SK-N-SH (cell line): ENCODE data around the gene EXD2. TPM values are rescaled to one million over a fixed set of nuclear protein-coding genes. Genes with fewer than 3 reads are reported as not detected.
A peak's percentile ranks its signal among the peaks of the same experiment; 100 is the strongest.

Experiments used
- CTCF ChIA-PET: fragments of 300-600, 350-600 bp; formaldehyde crosslinking; extraction: SDS; loops from one replicate; lab custom pipeline; 2021; lab: Yijun Ruan, JAX
- POLR2A ChIA-PET: fragments of 350-600 bp; sonication (Branson Sonifier 250); formaldehyde crosslinking; extraction: SDS; loops from one replicate; lab custom pipeline; 2020; ENCODE audit warnings: antibody characterized with exemption, inconsistent platforms; lab: Yijun Ruan, JAX
- DNase-seq: peaks from one replicate; pipeline ENCODE4 v3.0.0; 2012
- H2AFZ ChIP-seq: fragments of 200-600 bp; sonication (generic); 2 replicates; pipeline ENCODE4 v1.8.1; 2016; ENCODE audit warnings: antibody characterized with exemption, mild to moderate bottlenecking, low read depth
- H3F3A ChIP-seq: fragments of 200-600 bp; sonication (generic); replicated peaks from 2 replicates; pipeline ENCODE3; 2016; ENCODE audit warnings: antibody characterized with exemption, mild to moderate bottlenecking; ENCODE audit not compliant: insufficient read depth
- H3K27ac ChIP-seq, 2 experiments: fragments of 200-500 bp in 1 of 2; fragments of 200-600 bp in 1 of 2; sonication (Bioruptor generic) in 1 of 2; sonication (generic), shearing (Covaris generic) in 1 of 2; 2 replicates each; pipeline versions ENCODE4 v1.5.1 to v1.6.1; 2014 to 2016; ENCODE audit warnings: low read depth in 2 of 2, inconsistent platforms in 1 of 2, low read length in 1 of 2, mild to moderate bottlenecking in 1 of 2, mixed read lengths in 1 of 2
- H3K27me3 ChIP-seq: fragments of 200-600 bp; sonication (generic), shearing (Covaris generic); 2 replicates; pipeline ENCODE4 v1.6.1; 2016; ENCODE audit warnings: mixed run types; ENCODE audit not compliant: insufficient read depth
- H3K36me3 ChIP-seq, 2 experiments: fragments of 200-500 bp in 1 of 2; fragments of 200-600 bp in 1 of 2; sonication (Bioruptor generic) in 1 of 2; sonication (generic) in 1 of 2; replicated peaks in 1 of 2; 2 replicates each; pipeline versions ENCODE3 to v1.5.1; 2014 to 2016; ENCODE audit warnings: low read length in 1 of 2, mild to moderate bottlenecking in 1 of 2; ENCODE audit not compliant: insufficient read depth in 2 of 2, control insufficient read depth in 1 of 2
- H3K4me1 ChIP-seq, 2 experiments: fragments of 200-500 bp in 1 of 2; fragments of 200-600 bp in 1 of 2; sonication (Bioruptor generic) in 1 of 2; sonication (generic), shearing (Covaris generic) in 1 of 2; 2 replicates each; pipeline versions ENCODE4 v1.5.1 to v1.6.1; 2014 to 2016; ENCODE audit warnings: low read depth in 1 of 2, low read length in 1 of 2, mixed run types in 1 of 2; ENCODE audit not compliant: insufficient read depth in 2 of 2, control insufficient read depth in 1 of 2
- H3K4me2 ChIP-seq: fragments of 200-600 bp; sonication (generic), shearing (Covaris generic); 2 replicates; pipeline ENCODE4 v1.6.1; 2017; ENCODE audit warnings: mixed run types
- H3K4me3 ChIP-seq, 2 experiments: fragments of 200-500 bp in 1 of 2; fragments of 200-600 bp in 1 of 2; sonication (Bioruptor generic) in 1 of 2; sonication (generic), shearing (Covaris generic) in 1 of 2; 2 replicates each; pipeline versions ENCODE4 v1.5.1 to v1.8.1; 2014 to 2016; ENCODE audit warnings: low read depth in 2 of 2, inconsistent platforms in 1 of 2, low read length in 1 of 2, mild to moderate bottlenecking in 1 of 2, mixed read lengths in 1 of 2, moderate library complexity in 1 of 2
- H3K79me2 ChIP-seq: fragments of 200-600 bp; sonication (generic); 2 replicates; pipeline ENCODE4 v1.8.1; 2017; ENCODE audit warnings: mild to moderate bottlenecking; ENCODE audit not compliant: insufficient read depth
- H3K9ac ChIP-seq: fragments of 200-600 bp; sonication (generic); 2 replicates; pipeline ENCODE4 v1.6.1; 2017; ENCODE audit warnings: mixed run types
- H3K9me2 ChIP-seq: fragments of 200-600 bp; sonication (generic); 2 replicates; pipeline ENCODE4 v1.6.1; 2017; ENCODE audit warnings: mixed run types
- H3K9me3 ChIP-seq: fragments of 200-600 bp; sonication (generic); 2 replicates; pipeline ENCODE4 v1.6.1; 2017; ENCODE audit warnings: mixed run types, mild to moderate bottlenecking, moderate library complexity
- H4K20me1 ChIP-seq: fragments of 200-600 bp; sonication (generic); 2 replicates; pipeline ENCODE4 v1.6.1; 2017; ENCODE audit warnings: mild to moderate bottlenecking, mixed run types; ENCODE audit not compliant: insufficient read depth
- CHD2 ChIP-seq: fragments of 150-350 bp; IDR thresholded peaks from 2 replicates; pipeline ENCODE4 v1.6.1; 2018; ENCODE audit warnings: low read length; ENCODE audit not compliant: partially characterized antibody
- ELF1 ChIP-seq: IDR thresholded peaks from 2 replicates; pipeline ENCODE4 v1.4.0; 2012
- EP300 ChIP-seq, 2 experiments: IDR thresholded peaks; 2 replicates each; pipeline versions ENCODE4 v1.4.0 to v1.6.1; 2012; ENCODE audit warnings: borderline replicate concordance in 1 of 2, low read depth in 1 of 2, low read length in 1 of 2
- EZH2phosphoT487 ChIP-seq: fragments of 200-600 bp; sonication (generic); IDR thresholded peaks from 2 replicates; pipeline ENCODE4 v1.6.1; 2017; ENCODE audit warnings: low read depth, mixed run types, mild to moderate bottlenecking, antibody characterized with exemption, moderate library complexity, borderline replicate concordance
- FOSL2 ChIP-seq: IDR thresholded peaks from 2 replicates; pipeline ENCODE4 v1.4.0; 2012; ENCODE audit warnings: low read depth, mild to moderate bottlenecking, moderate library complexity, borderline replicate concordance
- GABPA ChIP-seq: IDR thresholded peaks from 2 replicates; pipeline ENCODE4 v1.4.0; 2012; ENCODE audit warnings: low read depth, mild to moderate bottlenecking
- GATA2 ChIP-seq: sonication (generic); formaldehyde crosslinking; IDR thresholded peaks from 2 replicates; pipeline ENCODE4 v1.5.0; 2020; ENCODE audit warnings: mild to moderate bottlenecking, missing genetic modification reagents
- MEF2A ChIP-seq: IDR thresholded peaks from 2 replicates; pipeline ENCODE4 v1.4.0; 2012; ENCODE audit warnings: low read depth, borderline replicate concordance
- MXI1 ChIP-seq: IDR thresholded peaks from 2 replicates; pipeline ENCODE4 v1.6.1; 2012; ENCODE audit warnings: mild to moderate bottlenecking, low read depth, low read length, improper control_type of control experiment
- NFIC ChIP-seq: IDR thresholded peaks from 2 replicates; pipeline ENCODE4 v1.4.0; 2012; ENCODE audit warnings: borderline replicate concordance
- RAD21 ChIP-seq: IDR thresholded peaks from 2 replicates; pipeline ENCODE4 v1.6.1; 2012; ENCODE audit warnings: mild to moderate bottlenecking, low read length
- RCOR1 ChIP-seq: fragments of 150-350 bp; IDR thresholded peaks from 2 replicates; pipeline ENCODE4 v1.6.1; 2017; ENCODE audit warnings: antibody characterized with exemption, low read length
- SMC3 ChIP-seq: IDR thresholded peaks from 2 replicates; pipeline ENCODE4 v1.6.1; 2012; ENCODE audit warnings: low read depth, low read length, improper control_type of control experiment
- TCF12 ChIP-seq: IDR thresholded peaks from 2 replicates; pipeline ENCODE4 v1.4.0; 2012
- TEAD4 ChIP-seq: IDR thresholded peaks from 2 replicates; pipeline ENCODE4 v1.4.0; 2012; ENCODE audit warnings: mild to moderate bottlenecking, borderline replicate concordance; ENCODE audit not compliant: insufficient read depth
- YY1 ChIP-seq: IDR thresholded peaks from 2 replicates; pipeline ENCODE4 v1.4.0; 2012; ENCODE audit warnings: low read depth, mild to moderate bottlenecking
- WGBS: methylation state at CpG from one replicate; pipeline ENCODE4 v1.1.6; 2017; ENCODE audit warnings: low lambda C conversion rate; 5-methylcytosine and 5-hydroxymethylcytosine counted together
- polyA plus RNA-seq, 3 experiments: library from polyadenylated mRNA; depleted of rRNA; stranded (reverse); fragments of >200 nt; gene quantifications; 2 replicates each; pipeline ENCODE4 v1.2.3, GENCODE V29; 2012
- TF ChIP-seq, protein P1 (sequence below): IDR thresholded peaks from 2 replicates; pipeline ENCODE4 v1.6.1; 2012; ENCODE audit warnings: mild to moderate bottlenecking, low read depth, low read length, moderate library complexity
- TF ChIP-seq, protein P2 (sequence below): fragments of 200-600 bp; sonication (generic); IDR thresholded peaks from 2 replicates; pipeline ENCODE4 v1.6.1; 2017; ENCODE audit warnings: antibody characterized with exemption, mild to moderate bottlenecking, moderate library complexity
- TF ChIP-seq, protein P3 (sequence below): IDR thresholded peaks from 2 replicates; pipeline ENCODE4 v1.4.0; 2012; ENCODE audit warnings: low read depth
- TF ChIP-seq, protein P4 (sequence below): IDR thresholded peaks from 2 replicates; pipeline ENCODE4; 2012
- TF ChIP-seq, protein P5 (sequence below): IDR thresholded peaks from 2 replicates; pipeline ENCODE4 v1.4.0; 2012; ENCODE audit warnings: low read depth, borderline replicate concordance

Gene EXD2
- polyA plus RNA-seq, 1 of the 3 experiments (the other 2 are of a cell fraction) = 15.1 TPM

DNA sequence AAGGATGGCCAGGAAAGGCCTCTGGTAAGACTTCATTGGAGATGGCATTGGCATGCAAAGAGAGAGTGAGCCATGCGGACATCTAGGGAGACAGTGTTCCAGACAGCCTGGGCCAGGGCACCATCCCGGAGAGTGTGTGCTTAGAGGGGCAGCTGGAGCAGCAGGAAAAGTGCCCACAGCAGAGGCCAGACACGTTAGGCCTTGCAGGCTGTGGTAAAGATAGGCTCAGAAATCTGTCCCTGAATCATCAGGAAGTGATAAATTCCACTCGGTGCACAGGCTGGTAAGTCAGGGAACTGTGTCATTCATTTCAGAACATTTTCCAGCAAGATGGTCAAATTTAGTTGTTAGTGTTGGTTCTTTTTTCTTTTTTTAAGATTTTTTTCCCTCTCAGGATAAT is 77.5 kb downstream of the EXD2 start:
- no peaks in the 10 kb centered on the region for H3K9me3 ChIP-seq
- peaks cover under 1 to 4% of the 10 kb centered on the region in 2 experiments; a peak in 1 of 4 replicates for H3K4me1 ChIP-seq
- POLR2A ChIA-PET = no interaction called here
- TF ChIP-seq, protein P1, sequence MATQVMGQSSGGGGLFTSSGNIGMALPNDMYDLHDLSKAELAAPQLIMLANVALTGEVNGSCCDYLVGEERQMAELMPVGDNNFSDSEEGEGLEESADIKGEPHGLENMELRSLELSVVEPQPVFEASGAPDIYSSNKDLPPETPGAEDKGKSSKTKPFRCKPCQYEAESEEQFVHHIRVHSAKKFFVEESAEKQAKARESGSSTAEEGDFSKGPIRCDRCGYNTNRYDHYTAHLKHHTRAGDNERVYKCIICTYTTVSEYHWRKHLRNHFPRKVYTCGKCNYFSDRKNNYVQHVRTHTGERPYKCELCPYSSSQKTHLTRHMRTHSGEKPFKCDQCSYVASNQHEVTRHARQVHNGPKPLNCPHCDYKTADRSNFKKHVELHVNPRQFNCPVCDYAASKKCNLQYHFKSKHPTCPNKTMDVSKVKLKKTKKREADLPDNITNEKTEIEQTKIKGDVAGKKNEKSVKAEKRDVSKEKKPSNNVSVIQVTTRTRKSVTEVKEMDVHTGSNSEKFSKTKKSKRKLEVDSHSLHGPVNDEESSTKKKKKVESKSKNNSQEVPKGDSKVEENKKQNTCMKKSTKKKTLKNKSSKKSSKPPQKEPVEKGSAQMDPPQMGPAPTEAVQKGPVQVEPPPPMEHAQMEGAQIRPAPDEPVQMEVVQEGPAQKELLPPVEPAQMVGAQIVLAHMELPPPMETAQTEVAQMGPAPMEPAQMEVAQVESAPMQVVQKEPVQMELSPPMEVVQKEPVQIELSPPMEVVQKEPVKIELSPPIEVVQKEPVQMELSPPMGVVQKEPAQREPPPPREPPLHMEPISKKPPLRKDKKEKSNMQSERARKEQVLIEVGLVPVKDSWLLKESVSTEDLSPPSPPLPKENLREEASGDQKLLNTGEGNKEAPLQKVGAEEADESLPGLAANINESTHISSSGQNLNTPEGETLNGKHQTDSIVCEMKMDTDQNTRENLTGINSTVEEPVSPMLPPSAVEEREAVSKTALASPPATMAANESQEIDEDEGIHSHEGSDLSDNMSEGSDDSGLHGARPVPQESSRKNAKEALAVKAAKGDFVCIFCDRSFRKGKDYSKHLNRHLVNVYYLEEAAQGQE = 0 out of 2 replicates have a peak, but pooled peaks have one; percentile 7
- TF ChIP-seq, protein P2, sequence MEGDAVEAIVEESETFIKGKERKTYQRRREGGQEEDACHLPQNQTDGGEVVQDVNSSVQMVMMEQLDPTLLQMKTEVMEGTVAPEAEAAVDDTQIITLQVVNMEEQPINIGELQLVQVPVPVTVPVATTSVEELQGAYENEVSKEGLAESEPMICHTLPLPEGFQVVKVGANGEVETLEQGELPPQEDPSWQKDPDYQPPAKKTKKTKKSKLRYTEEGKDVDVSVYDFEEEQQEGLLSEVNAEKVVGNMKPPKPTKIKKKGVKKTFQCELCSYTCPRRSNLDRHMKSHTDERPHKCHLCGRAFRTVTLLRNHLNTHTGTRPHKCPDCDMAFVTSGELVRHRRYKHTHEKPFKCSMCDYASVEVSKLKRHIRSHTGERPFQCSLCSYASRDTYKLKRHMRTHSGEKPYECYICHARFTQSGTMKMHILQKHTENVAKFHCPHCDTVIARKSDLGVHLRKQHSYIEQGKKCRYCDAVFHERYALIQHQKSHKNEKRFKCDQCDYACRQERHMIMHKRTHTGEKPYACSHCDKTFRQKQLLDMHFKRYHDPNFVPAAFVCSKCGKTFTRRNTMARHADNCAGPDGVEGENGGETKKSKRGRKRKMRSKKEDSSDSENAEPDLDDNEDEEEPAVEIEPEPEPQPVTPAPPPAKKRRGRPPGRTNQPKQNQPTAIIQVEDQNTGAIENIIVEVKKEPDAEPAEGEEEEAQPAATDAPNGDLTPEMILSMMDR = no peak
- TF ChIP-seq TEAD4 (no peak), TCF12 (peak; percentile 49; the same call in 1 of the 2 replicates), YY1 (no peak), ELF1 (no peak), EP300 (IDR thresholded peaks at IDR 0.05; ENCODE audit: borderline replicate concordance in 1 of 2, low read depth in 1 of 2, low read length in 1 of 2) (no peak), MXI1 (no peak), GATA2 (CRISPR knock-in tag) (no peak), GABPA (no peak), NFIC (peak; percentile 5; the same call in 1 of the 2 replicates), FOSL2 (peak; percentile 60), EZH2phosphoT487 (no peak), CHD2 (no peak), RCOR1 (no peak), MEF2A (no peak), SMC3 (no peak), RAD21 (no peak)
- TF ChIP-seq, protein P3, sequence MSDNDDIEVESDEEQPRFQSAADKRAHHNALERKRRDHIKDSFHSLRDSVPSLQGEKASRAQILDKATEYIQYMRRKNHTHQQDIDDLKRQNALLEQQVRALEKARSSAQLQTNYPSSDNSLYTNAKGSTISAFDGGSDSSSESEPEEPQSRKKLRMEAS = 0 out of 2 replicates have a peak, but pooled peaks have one; percentile 51
- TF ChIP-seq, protein P4, sequence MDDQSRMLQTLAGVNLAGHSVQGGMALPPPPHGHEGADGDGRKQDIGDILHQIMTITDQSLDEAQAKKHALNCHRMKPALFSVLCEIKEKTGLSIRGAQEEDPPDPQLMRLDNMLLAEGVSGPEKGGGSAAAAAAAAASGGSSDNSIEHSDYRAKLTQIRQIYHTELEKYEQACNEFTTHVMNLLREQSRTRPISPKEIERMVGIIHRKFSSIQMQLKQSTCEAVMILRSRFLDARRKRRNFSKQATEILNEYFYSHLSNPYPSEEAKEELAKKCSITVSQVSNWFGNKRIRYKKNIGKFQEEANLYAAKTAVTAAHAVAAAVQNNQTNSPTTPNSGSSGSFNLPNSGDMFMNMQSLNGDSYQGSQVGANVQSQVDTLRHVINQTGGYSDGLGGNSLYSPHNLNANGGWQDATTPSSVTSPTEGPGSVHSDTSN = peak; percentile 61; the same call in 1 of the 2 replicates
- TF ChIP-seq, protein P5, sequence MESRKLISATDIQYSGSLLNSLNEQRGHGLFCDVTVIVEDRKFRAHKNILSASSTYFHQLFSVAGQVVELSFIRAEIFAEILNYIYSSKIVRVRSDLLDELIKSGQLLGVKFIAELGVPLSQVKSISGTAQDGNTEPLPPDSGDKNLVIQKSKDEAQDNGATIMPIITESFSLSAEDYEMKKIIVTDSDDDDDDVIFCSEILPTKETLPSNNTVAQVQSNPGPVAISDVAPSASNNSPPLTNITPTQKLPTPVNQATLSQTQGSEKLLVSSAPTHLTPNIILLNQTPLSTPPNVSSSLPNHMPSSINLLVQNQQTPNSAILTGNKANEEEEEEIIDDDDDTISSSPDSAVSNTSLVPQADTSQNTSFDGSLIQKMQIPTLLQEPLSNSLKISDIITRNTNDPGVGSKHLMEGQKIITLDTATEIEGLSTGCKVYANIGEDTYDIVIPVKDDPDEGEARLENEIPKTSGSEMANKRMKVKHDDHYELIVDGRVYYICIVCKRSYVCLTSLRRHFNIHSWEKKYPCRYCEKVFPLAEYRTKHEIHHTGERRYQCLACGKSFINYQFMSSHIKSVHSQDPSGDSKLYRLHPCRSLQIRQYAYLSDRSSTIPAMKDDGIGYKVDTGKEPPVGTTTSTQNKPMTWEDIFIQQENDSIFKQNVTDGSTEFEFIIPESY = no peak
- H3K4me3 ChIP-seq = no peak overlapping the region
- H3K27me3 ChIP-seq = no peaks in the 10 kb centered on the region
- no peak overlapping the region; the same call in 1 of the 2 replicates for H3K9ac ChIP-seq
- no peaks in the 10 kb centered on the region for H3K79me2 ChIP-seq
- H4K20me1 ChIP-seq = no peaks in the 10 kb centered on the region
- DNase-seq = no peak
- no peak overlapping the region for H2AFZ ChIP-seq
- no peaks in the 10 kb centered on the region for H3K36me3 ChIP-seq
- CTCF ChIA-PET = interaction anchor here (1.1 kb wide), 1 partner anchor 191 kb away, joined by 3 read pairs; no protein-coding TSS in a partner anchor
- H3K9me2 ChIP-seq = no peaks in the 10 kb centered on the region
- H3F3A ChIP-seq = peaks cover 13% of the 10 kb centered on the region
- peak overlapping the region in 1 of 2 experiments; percentile 58; a peak in 2 of 4 replicates for H3K27ac ChIP-seq
- 35% methylated on average over 4 of the region's 4 CpGs for WGBS
- H3K4me2 ChIP-seq = peak overlapping the region; percentile 11; the same call in 1 of the 2 replicates
